NB4 (cell line): Measurements from ENCODE around the gene CACNA2D4.

ENCODE experiments used
- CTCF ChIP-seq: IDR thresholded peaks from one replicate; pipeline ENCODE4 v1.5.1; 2012; ENCODE audit warnings: low read depth, low read length
- MAX ChIP-seq: IDR thresholded peaks from 2 replicates; pipeline ENCODE4 v1.6.1; 2011; ENCODE audit warnings: low read depth, low read length
- MYC ChIP-seq: IDR thresholded peaks from 2 replicates; pipeline ENCODE4 v1.6.1; 2011; ENCODE audit warnings: low read depth, low read length
- POLR2A ChIP-seq: IDR thresholded peaks from 2 replicates; pipeline ENCODE4 v1.6.1; 2011; ENCODE audit warnings: mild to moderate bottlenecking; ENCODE audit not compliant: insufficient read length; ENCODE audit errors: extremely low read depth

GRCh38 chr12:1864867-1865266 lies 53.6 kb downstream of the CACNA2D4 start:
- TF ChIP-seq POLR2A, result no peak
- no peak for TF ChIP-seq CTCF
- TF ChIP-seq MAX, result no peak
- no peak for TF ChIP-seq MYC
